Measurements from ENCODE around the gene CBX1.

The CBX1 gene

DNA sequence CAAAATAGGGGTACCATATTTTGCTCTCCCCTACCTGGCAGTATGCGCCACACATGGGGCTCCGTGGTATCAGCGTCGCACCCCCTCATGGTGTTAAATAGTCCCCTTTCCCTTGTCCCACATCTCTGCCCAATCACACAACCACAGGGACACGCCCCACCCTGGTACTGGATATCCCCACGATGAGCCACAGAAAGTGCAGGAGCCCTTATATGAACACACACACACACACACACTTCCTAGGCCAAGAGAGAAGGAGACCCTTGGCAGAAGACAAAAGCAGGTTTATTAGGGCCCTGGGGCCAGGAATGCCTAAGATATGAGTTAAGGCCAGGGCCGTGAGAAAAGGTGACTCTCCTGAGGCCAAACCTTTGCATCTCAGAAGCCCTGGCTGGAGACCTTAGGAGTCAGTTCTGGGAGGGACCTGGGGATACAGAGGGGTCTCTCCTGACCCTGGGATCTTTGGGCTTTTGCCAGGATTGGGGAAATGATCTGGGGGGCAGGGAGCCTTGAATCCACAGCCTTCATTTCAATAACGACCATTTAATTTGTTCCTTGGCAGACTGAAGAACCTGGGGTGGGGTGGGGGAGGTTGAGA is 75.3 kb downstream of the CBX1 start:
- DNase-seq (ENCODE audit: low read depth), result no peak

DNA sequence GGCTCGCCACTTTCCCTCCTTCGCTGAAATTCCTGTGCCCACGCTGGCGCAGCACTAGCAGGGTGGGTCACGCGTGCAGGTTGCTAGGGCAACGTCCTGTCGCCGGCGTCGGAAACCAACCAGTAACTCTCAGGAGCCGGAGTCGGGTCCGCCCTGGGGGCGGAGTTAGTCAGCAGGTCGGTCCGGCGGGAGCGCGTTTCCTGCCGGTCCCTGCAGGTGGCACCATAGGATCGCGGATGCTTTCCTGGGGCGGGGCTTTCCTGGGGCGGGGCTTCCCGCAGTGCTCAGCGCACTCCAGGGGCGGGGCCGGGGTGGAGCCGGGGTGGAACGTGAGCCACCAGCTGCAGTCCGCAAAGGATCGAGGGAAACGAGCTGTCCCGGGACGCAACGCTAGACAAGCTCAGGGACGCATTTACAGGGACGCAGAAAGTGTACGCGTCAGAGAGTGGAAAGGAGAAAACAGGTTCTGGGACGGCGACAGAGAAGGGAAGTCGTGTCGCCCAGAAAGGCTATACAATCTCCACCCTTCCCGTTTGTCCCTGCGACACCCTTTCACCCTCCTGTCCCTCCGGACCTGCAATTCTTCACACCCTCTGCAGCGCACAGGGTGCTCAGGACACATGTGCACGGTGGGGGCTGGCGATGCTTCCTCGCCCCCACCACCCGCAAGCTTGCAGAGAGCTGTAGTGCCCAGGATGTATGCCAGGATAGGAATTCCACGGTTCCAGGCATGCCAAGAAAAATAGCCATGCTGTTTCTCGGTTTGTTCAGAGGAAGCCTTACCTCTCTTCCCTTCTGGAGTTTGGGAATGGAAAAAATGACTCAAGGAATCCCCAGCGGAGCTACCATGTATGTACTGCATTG is 76.0 kb downstream of the CBX1 start:
- DNase-seq (ENCODE audit: low read depth), result peak; percentile 98

DNA sequence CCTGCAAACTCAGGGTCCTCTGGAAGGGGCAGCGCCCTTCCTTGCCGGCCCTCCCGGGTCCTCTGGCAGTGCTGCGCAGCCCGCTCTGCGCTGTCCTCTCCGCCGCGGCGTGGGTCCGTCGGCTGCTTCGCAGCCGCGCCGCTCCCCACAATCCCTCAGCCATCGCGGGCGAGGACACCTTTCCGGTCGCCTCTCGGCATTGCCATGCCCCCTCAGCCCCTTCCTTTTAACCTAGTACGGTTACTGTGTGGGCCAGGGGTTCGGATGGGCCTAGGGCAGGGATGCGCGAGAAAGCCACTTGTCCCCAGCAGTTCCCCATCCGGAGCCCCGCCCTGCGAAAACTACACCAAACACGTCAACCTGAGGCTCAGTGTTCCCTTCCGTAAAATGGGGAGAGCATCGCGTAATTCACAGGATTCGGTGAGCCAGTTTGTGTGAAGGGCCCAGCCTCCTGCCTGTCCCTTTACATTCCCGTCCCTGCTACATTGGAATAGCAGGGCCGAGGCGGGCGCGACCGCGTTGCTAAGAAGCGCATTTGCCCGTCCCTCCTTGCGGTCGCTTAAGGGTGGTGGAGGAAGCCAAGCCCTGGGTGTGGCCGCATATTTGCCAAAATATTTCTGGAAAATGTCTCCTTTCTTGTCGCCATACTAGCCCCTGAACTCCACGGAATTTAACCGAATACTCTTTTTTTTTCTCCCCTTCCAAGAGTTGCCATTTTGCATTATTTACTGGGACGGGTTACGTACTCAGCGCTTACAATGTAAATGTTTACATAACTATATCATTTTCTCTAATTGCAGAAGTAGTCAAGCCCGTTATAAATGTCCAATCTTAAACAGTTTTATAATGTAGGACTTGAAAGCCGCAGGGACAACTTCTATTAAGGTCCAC is 76.9 kb downstream of the CBX1 start:
- DNase-seq (ENCODE audit: low read depth), result no peak

DNA sequence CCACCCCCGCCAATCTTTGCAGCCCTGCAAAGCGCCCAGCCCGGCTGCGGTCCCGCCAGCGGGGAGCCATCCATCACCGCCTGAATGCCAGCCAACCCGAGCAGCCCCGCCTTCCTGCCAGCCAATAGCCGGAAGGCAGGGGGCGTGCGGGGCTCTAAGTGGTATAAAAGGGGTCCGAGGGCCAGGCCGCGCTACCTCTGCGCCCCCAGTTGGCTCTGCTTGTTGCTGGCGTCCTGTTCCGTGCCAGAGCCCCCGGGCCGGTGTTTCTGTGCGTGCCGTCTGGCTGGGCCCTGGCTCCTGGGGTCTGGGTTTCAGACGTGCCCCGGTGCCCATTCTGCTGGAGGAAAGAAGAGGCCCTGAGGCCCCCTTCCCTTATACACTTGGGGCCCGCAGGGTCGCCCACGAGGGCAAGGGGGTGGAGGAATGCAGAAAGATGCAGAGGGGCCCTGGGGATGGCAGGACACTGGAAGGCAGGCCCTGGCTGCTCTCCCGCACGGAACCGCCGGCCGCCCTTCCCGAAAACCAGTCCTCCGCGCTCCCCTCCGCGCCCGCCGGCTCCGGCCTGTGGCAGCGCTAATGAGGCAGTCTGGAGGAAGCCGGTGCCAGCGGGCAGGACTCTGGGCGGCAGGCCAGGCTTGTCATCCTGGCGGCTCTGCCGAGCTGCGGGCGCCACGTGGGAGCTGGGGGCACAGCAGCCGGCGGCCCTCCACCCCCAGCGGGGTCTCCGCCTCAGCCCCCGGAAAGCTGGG is 77.7 kb downstream of the CBX1 start:
- no peak for DNase-seq (ENCODE audit: low read depth)

DNA sequence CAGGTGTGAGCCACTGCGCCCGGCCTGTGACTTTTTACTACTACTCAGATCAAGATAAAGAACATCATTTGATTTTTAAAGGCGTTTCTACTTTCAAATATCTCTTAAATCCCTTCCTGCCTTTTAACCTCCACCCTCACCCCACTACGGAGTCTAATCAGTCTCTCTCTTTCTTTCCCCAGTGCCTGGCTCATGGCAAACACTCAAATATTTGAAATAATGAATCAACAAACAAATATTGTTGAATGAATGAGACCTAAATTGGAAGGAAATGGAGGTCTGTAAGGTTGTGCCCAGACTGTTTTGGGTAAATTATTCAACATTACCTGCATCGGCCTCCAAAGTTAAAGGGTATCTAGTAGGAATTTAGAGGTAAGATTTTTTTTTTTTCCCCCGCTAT is 78.4 kb downstream of the CBX1 start:
- no peak for DNase-seq (ENCODE audit: low read depth)

DNA sequence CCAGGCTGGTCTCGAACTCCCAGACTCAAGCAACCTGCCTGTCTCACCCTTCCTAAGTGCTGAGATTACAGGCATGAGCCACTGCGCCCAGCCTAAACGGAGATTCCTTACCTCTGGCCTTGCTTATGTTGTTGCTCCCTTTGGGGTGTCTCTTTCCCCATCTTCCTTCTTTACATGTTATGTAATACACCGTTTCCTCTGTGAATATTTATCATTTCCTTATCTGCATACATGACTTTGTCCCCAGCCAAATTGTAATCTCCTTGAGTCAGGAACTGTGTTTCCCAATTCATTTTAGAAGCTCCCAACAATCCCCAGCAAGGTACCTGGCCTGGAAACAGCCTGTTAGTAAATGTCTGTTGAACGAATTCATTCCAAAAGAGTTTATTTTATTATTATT is 79.3 kb downstream of the CBX1 start:
- no peak for DNase-seq (ENCODE audit: low read depth)

Measured in stimulated activated CD8-positive, alpha-beta memory T cell treated with anti-CD3 and anti-CD28 coated beads, Interleukin-15, amount 100 ng/mL, for 24 hours (primary cell).